Measurements from ENCODE around the gene MINDY1. TPM values are rescaled to one million over a fixed set of nuclear protein-coding genes. Genes with fewer than 3 reads are reported as not detected.

MINDY1 gene
- total RNA-seq, 1 donor from 2014 or later, result 28.5 TPM

DNA sequence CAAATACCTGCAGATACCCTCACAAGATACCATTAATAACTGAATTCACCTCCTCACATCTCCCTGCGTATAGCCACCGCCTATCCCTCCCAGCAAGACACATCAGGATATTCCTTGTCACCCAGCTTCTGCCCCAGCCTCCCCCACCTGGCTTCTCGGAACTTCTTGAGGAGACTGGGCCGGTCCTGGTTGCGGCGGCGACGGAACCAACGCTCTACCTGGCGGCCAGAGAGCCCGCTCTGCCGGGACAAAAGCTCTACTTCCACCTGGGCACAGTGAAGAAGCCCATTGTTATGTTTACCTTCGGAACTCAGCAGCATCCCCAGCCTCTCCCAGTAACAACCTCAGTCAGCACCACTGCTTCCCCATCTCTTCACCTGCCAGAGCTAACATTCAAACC lies 38.8 kb downstream of the MINDY1 start:
- H3K4me1 Mint-ChIP-seq (ENCODE audit: unreplicated experiment), result peaks cover 32% of the 10 kb centered on the region
- DNase-seq (ENCODE audit: extremely low spot score, unreplicated experiment), result no peak
- no peaks in the 10 kb centered on the region for H3K27me3 Mint-ChIP-seq
- no peak overlapping the region for H3K4me3 Mint-ChIP-seq
- no peaks in the 10 kb centered on the region for H3K9me3 Mint-ChIP-seq
- H3K36me3 Mint-ChIP-seq, result peaks cover 50% of the 10 kb centered on the region
- no peak overlapping the region for H3K27ac Mint-ChIP-seq
- TF ChIP-seq, protein P1, sequence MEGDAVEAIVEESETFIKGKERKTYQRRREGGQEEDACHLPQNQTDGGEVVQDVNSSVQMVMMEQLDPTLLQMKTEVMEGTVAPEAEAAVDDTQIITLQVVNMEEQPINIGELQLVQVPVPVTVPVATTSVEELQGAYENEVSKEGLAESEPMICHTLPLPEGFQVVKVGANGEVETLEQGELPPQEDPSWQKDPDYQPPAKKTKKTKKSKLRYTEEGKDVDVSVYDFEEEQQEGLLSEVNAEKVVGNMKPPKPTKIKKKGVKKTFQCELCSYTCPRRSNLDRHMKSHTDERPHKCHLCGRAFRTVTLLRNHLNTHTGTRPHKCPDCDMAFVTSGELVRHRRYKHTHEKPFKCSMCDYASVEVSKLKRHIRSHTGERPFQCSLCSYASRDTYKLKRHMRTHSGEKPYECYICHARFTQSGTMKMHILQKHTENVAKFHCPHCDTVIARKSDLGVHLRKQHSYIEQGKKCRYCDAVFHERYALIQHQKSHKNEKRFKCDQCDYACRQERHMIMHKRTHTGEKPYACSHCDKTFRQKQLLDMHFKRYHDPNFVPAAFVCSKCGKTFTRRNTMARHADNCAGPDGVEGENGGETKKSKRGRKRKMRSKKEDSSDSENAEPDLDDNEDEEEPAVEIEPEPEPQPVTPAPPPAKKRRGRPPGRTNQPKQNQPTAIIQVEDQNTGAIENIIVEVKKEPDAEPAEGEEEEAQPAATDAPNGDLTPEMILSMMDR (conservative IDR thresholded peaks at IDR 0.05), result no peak

DNA sequence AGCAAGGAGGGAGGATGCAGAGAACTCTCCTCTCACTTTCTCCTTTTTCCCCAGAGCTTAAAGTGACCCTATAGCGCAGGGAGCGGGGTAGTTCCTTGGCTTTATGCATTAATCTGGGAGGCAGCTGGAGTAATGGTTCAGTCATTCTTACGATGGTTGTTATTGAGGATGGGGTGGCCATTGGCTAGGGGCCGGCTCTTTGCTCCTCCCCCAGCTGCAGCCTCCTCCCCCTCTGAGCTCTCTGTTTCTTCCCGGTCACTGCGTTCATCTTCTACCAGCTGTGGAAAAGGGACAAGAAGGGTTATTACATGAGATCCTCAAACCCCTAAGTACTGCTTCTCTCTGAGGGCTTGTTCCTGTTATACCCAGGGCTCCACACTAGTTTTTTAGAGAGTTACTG lies 40.7 kb downstream of the MINDY1 start:
- no peak for DNase-seq (ENCODE audit: extremely low spot score, unreplicated experiment)
- H3K9me3 Mint-ChIP-seq, result no peaks in the 10 kb centered on the region
- peaks cover 13% of the 10 kb centered on the region for H3K4me1 Mint-ChIP-seq (ENCODE audit: unreplicated experiment)
- peaks cover 64% of the 10 kb centered on the region for H3K36me3 Mint-ChIP-seq
- TF ChIP-seq, protein P1 (conservative IDR thresholded peaks at IDR 0.05), result no peak
- H3K4me3 Mint-ChIP-seq, result no peak overlapping the region
- H3K27ac Mint-ChIP-seq, result no peak overlapping the region
- H3K27me3 Mint-ChIP-seq, result no peaks in the 10 kb centered on the region

DNA sequence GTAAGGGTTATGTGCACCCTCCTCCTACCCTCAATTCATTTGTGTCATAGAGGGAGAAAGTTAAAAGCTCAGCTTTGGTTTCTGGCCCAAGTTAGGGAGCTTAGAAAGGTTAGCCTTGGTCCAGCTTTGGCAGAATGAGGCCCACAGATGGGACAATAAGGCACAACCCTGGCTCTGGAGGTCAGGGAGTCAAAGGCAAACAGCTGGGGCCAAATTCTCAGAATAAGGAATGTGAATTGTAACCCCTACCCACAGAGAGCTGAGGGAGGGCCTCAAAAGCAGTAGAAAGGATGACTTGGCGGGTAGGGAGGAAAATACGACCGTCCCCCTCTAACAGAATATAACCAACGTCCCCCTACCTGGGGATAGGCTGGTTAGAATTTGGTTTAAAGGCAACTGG lies 41.1 kb downstream of the MINDY1 start:
- Mint-ChIP-seq H3K36me3 (peaks cover 64% of the 10 kb centered on the region), H3K4me3 (no peak overlapping the region), H3K27me3 (no peaks in the 10 kb centered on the region), H3K9me3 (no peaks in the 10 kb centered on the region), H3K4me1 (ENCODE audit: unreplicated experiment) (peaks cover 9% of the 10 kb centered on the region), H3K27ac (no peak overlapping the region)
- no peak for DNase-seq (ENCODE audit: extremely low spot score, unreplicated experiment)
- TF ChIP-seq, protein P1 (conservative IDR thresholded peaks at IDR 0.05), result no peak

DNA sequence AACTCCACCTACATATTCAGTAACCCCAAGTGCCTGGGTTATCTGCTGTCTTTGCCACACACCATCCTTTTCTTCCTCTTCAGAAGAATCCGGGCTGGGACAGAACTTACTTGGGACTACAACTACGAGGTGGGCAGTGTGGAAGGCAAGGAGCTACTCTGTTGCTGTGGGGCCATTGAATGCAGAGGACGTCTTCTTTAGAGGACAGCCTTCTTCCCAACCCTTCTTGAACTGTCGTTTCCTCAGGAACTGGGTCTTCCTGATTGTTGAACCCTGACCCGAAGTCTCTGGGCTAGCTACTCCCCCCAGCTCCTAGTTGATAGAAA lies 42.6 kb downstream of the MINDY1 start:
- TF ChIP-seq, protein P1 (conservative IDR thresholded peaks at IDR 0.05), result no peak
- Mint-ChIP-seq H3K9me3 (peaks cover 4% of the 10 kb centered on the region), H3K36me3 (peaks cover 74% of the 10 kb centered on the region), H3K4me1 (ENCODE audit: unreplicated experiment) (peaks cover 4% of the 10 kb centered on the region), H3K4me3 (no peak overlapping the region), H3K27me3 (no peaks in the 10 kb centered on the region), H3K27ac (no peak overlapping the region)
- DNase-seq (ENCODE audit: extremely low spot score, unreplicated experiment), result no peak

DNA sequence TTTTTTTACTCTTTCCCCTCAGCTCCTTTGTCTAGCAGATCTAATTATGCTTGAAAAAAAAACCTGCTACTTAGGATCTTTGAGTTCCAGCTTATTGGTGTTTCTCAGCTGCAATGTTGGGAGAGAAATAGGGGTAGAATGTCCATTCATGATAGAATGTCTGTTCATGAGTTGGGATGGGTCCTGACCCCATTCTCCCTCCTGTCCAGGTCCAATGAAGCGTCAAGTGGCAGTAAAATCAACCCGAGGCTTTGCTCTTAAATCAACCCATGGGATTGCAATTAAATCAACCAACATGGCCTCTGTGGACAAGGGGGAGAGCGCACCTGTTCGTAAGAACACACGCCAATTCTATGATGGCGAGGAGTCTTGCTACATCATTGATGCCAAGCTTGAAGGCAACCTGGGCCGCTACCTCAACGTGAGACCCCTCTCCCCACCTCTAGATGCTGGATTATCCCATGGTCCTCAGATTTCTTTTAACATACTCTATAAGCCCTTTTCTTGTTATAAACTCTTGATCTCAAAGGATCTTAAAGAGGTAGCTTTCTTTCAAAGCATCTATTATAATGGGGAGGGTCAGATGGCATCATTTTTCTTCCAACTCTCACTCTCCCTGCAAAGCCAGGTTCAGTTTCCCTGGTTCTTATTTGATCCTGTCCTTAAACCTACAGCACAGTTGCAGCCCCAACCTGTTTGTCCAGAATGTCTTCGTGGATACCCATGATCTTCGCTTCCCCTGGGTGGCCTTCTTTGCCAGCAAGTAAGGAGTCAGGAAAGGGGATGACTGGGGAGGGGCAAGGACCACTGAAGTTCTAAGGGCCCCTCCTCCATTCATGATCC lies 43.2 kb downstream of the MINDY1 start:
- TF ChIP-seq, protein P1 (conservative IDR thresholded peaks at IDR 0.05), result no peak
- no peak overlapping the region for H3K4me3 Mint-ChIP-seq
- H3K36me3 Mint-ChIP-seq, result peaks cover 72% of the 10 kb centered on the region

More for the DNA sequence above, 43.2 kb downstream of the MINDY1 start:
- peaks cover 5% of the 10 kb centered on the region for H3K9me3 Mint-ChIP-seq
- H3K27ac Mint-ChIP-seq, result peak overlapping the region; percentile 94
- H3K4me1 Mint-ChIP-seq (ENCODE audit: unreplicated experiment), result no peaks in the 10 kb centered on the region
- no peaks in the 10 kb centered on the region for H3K27me3 Mint-ChIP-seq
- DNase-seq (ENCODE audit: extremely low spot score, unreplicated experiment), result no peak
